ENCODE results near the gene DHCR24. TPM values are rescaled to one million over a fixed set of nuclear protein-coding genes. Genes with fewer than 3 reads are reported as not detected.

The DHCR24 gene
- total and polyA plus RNA-seq, 2 experiments from 2014 or later, result 124 to 453 TPM

DNA sequence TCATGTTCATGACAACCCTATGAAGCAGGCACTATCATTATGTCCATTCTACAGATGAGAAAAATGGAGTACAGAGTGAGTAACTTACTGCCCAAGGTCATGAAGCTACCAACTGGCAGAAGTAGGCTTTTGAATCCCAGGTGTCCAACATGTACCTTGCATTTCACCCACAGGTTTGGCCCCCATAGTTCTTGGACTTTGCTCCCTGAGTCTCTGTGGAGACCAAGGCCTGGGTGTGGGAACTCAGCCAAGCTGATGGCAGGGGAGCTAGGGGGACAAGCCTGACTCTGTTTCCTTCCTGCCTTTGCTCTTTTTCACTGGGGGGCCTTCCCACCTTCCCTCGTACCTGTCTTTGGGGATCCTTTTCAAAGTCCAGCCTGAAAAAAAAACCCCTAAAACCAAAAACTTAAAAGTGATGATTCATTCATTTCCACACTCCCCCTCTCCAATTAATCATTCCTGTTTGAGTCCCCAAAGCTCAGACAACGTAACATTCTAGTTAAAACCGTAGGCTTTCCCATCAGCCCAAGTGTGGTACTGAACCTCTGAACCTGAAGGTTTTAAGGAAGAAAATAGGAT, 77.4 kb downstream of the DHCR24 start:
- Mint-ChIP-seq H3K4me1 (peaks cover 28% of the 10 kb centered on the region), H3K4me3 (no peak overlapping the region), H3K27me3 (ENCODE audit: insufficient read depth, low read depth, poor library complexity) (peaks cover 18% of the 10 kb centered on the region), H3K9me3 (no peaks in the 10 kb centered on the region), H3K36me3 (ENCODE audit: low read depth) (no peaks in the 10 kb centered on the region), H3K27ac (no peak overlapping the region)
- Histone ChIP-seq H3K36me3 (ENCODE audit: insufficient read depth) (no peaks in the 10 kb centered on the region), H3K4me2 (no peak overlapping the region), H3K79me2 (replicated peaks; ENCODE audit: insufficient read depth) (no peaks in the 10 kb centered on the region), H3K4me3 (no peak overlapping the region), H3K27ac (ENCODE audit: low read depth) (no peak overlapping the region), H2AFZ (no peak overlapping the region), H4K20me1 (replicated peaks; ENCODE audit: insufficient read depth) (no peaks in the 10 kb centered on the region), H3K4me1 (ENCODE audit: insufficient read depth) (peaks cover 16% of the 10 kb centered on the region), H3K9me2 (ENCODE audit: insufficient read depth) (no peaks in the 10 kb centered on the region; the same call in 1 of the 2 replicates), H3K27me3 (ENCODE audit: insufficient read depth) (no peaks in the 10 kb centered on the region), H3F3A (replicated peaks; ENCODE audit: low read depth) (no peaks in the 10 kb centered on the region; the same call in 1 of the 2 replicates)
- ATAC-seq, result no peak
- DNase-seq (ENCODE audit: low spot score), result no peak
- TF ChIP-seq EZH2phosphoT487 (IDR thresholded peaks at IDR 0.05; ENCODE audit: unreplicated experiment) (no peak), CREB1 (CRISPR knock-in tag; IDR thresholded peaks at IDR 0.05; ENCODE audit: low read depth) (no peak), STAT1 (IDR thresholded peaks at IDR 0.05; ENCODE audit: unreplicated experiment) (no peak), ZNF114 (CRISPR knock-in tag; IDR thresholded peaks at IDR 0.05) (no peak)
- TF ChIP-seq, protein P1, sequence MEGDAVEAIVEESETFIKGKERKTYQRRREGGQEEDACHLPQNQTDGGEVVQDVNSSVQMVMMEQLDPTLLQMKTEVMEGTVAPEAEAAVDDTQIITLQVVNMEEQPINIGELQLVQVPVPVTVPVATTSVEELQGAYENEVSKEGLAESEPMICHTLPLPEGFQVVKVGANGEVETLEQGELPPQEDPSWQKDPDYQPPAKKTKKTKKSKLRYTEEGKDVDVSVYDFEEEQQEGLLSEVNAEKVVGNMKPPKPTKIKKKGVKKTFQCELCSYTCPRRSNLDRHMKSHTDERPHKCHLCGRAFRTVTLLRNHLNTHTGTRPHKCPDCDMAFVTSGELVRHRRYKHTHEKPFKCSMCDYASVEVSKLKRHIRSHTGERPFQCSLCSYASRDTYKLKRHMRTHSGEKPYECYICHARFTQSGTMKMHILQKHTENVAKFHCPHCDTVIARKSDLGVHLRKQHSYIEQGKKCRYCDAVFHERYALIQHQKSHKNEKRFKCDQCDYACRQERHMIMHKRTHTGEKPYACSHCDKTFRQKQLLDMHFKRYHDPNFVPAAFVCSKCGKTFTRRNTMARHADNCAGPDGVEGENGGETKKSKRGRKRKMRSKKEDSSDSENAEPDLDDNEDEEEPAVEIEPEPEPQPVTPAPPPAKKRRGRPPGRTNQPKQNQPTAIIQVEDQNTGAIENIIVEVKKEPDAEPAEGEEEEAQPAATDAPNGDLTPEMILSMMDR (conservative IDR thresholded peaks at IDR 0.05; ENCODE audit: low read depth in 2 of 2), result no peak

DNA sequence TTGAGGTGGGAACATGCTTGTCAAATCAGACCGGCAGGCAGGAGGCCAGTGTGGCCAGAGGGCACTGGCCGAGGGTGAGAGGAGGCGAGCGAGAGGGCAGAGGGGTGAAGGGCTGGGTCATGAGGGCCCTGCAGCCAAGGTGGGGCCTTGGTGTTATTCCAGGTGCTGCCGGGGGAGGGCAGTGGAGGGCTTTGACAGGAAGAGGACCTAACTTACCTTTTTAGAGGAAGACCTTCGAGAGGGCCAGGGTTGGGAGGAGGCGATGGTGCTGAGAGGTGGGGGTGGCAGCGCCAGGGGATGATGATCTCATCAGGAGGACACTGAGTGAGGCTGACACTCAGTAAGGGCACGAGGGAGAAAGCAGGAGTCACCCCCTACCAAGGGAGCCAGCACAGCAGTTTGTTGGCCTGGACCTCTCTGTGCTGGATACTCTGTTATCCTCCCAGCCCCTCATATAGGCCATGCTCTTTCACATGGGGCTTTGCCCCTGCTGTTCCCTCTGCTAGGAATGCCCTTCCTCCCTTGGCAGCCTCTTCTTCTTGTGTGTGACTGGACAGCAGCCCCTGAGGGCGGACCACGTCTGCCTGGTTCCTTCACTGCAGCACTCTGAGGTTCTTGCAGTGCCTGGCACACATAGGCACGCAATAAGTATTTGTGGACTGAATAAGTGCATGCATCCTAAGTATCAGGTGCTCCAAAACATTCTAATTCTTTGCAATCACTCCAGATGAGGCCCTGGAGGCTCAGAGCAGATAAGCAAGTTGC, 78.4 kb downstream of the DHCR24 start:
- Mint-ChIP-seq H3K27ac (no peak overlapping the region), H3K4me1 (peaks cover 19% of the 10 kb centered on the region), H3K9me3 (no peaks in the 10 kb centered on the region), H3K36me3 (ENCODE audit: low read depth) (no peaks in the 10 kb centered on the region), H3K4me3 (no peak overlapping the region), H3K27me3 (ENCODE audit: insufficient read depth, low read depth, poor library complexity) (peaks cover 17% of the 10 kb centered on the region)
- Histone ChIP-seq H4K20me1 (replicated peaks; ENCODE audit: insufficient read depth) (no peaks in the 10 kb centered on the region), H3K4me2 (no peak overlapping the region), H3K79me2 (replicated peaks; ENCODE audit: insufficient read depth) (no peaks in the 10 kb centered on the region), H3K9me2 (ENCODE audit: insufficient read depth) (no peaks in the 10 kb centered on the region), H2AFZ (no peak overlapping the region), H3K27ac (ENCODE audit: low read depth) (no peak overlapping the region), H3K36me3 (ENCODE audit: insufficient read depth) (no peaks in the 10 kb centered on the region), H3K4me1 (ENCODE audit: insufficient read depth) (peaks cover 7% of the 10 kb centered on the region), H3F3A (replicated peaks; ENCODE audit: low read depth) (no peaks in the 10 kb centered on the region; the same call in 1 of the 2 replicates), H3K27me3 (ENCODE audit: insufficient read depth) (no peaks in the 10 kb centered on the region), H3K4me3 (no peak overlapping the region)
- TF ChIP-seq, protein P2, sequence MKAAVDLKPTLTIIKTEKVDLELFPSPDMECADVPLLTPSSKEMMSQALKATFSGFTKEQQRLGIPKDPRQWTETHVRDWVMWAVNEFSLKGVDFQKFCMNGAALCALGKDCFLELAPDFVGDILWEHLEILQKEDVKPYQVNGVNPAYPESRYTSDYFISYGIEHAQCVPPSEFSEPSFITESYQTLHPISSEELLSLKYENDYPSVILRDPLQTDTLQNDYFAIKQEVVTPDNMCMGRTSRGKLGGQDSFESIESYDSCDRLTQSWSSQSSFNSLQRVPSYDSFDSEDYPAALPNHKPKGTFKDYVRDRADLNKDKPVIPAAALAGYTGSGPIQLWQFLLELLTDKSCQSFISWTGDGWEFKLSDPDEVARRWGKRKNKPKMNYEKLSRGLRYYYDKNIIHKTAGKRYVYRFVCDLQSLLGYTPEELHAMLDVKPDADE (IDR thresholded peaks at IDR 0.05), result no peak
- TF ChIP-seq, protein P1 (conservative IDR thresholded peaks at IDR 0.05; ENCODE audit: low read depth in 2 of 2), result peak in 1 of 2 experiments; percentile 37; a peak in 2 of 4 replicates
- no peak for DNase-seq (ENCODE audit: low spot score)
- no peak for ATAC-seq
